COLO829 (cell line): Measurements from ENCODE around the gene SEC14L2.
A peak's percentile ranks its signal among the peaks of the same experiment; 100 is the strongest.
"Not testable (repeated sequence)": the region's sequence is repeated elsewhere in the genome, so short reads cannot be mapped to it uniquely, and the experiment has no call there.

ENCODE experiments used
- DNase-seq: peaks from one replicate; pipeline ENCODE4 v3.0.0; 2012; ENCODE audit warnings: low spot score

SEC14L2 gene

DNA sequence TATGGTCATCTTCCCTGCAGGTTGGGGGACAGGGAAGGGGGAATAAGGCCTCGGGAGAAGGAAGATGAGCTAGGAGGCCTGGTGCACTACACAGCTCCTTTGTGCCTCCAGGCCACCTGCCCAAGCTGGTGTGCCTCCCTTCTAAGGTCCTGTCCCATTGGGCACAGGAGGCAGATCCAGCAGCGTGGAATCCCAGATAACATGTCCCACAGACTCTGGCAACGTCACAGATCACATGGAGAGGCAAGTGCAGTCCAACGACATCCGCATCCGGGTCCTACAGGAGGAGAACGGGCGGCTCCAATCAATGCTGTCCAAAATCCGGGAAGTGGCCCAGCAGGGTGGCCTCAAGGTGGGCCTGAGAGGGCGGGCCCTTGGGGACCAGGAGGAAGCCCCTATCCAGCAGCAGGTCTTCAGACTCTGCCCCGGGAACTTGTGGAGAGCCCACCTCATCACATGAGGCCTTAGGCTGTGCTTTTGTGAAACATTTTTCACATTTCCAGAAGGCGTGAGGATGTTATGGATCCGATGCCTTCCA, 21.4 kb upstream of the SEC14L2 start:
- DNase-seq: no peak

- no peak for DNase-seq
Measured at GRCh38 chr22:30380011-30380410, 16.8 kb upstream of the SEC14L2 start.

- DNase-seq: no peak
Measured at GRCh38 chr22:30381264-30381663, 15.6 kb upstream of the SEC14L2 start.

- no peak for DNase-seq
Measured at GRCh38 chr22:30382340-30382739, 14.5 kb upstream of the SEC14L2 start.

DNA sequence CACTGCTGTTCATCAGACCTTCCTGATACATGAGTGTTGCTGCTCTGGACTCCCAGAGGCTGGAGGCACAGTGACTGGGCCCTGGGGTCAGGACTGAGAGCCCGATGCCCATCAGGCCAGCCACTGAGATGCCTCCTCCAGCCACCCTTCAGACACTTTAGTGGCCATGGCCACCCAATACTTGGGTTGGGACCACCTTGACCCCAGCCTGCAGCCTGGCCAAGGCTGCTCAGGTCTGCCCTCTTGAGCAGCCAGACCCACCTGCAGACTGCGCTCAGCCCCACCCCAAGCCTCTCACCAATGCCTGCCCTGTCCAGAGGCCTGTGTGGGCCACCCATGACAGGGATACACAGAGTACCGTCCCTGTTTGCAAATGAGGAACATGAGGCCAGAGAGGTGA, 13.8 kb upstream of the SEC14L2 start:
- DNase-seq: no peak

GRCh38 chr22:30385942-30386341, 10.9 kb upstream of the SEC14L2 start:
- DNase-seq: no peak

DNA sequence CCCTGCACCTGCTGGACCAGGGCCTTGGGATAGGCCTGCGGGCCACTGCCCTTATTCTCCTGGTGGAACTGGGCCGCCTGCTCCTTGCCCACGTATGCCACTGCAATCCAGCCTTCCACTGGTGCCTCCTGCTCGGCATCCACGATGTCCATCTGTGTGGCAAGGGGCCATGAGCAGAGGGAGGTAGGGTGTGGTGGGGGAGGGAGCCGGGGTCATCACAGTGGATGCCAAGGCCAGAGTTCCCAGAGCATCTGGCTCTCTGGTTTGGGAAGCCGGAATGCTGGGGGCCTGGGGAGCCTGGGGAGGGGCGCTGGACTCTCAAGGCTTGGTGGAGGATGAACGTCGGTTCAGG, 10.2 kb upstream of the SEC14L2 start:
- DNase-seq: no peak

GRCh38 chr22:30386960-30387827, 9.6 kb upstream of the SEC14L2 start, which contains the start of gene RNF215:
Gene RNF215 (minus strand): TSS chr22:30387411. CDS start chr22:30387313, 98 bp downstream.
- peak; percentile 89 for DNase-seq

DNA sequence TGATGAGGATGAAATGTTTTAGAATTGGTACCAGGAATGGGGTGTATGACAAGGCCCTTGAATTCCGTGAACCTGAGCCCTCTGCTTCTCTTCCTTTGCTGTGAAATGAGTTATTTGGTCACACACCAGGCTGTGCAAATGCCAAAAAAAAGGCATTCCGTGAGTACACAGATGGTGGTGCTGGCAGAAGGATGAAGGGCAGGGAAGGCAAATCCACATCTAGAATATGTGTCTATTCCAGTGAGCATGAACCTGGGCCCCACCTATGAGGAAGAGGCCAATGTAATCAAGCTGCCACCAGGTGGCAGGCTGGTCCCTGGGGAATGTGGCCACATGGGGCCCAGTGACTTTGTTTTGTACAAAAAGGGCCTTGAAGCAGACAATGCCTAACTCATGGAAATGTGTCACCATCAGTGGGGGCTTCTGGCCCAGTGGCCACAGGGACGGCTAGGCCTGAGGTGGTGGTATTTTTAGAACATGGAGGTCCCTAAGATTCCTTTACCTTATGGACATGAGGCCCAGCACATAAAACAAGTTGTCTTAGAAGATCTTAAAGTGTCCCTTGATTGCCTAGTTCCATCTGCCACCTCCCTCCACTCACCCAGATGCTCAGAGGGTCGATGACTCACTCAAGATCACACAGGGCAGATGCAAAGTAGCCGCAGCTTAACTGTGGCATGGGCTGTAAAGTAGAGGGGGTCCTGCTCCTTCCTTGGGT, 5.7 kb upstream of the SEC14L2 start:
- peak; percentile 68 for DNase-seq

DNA sequence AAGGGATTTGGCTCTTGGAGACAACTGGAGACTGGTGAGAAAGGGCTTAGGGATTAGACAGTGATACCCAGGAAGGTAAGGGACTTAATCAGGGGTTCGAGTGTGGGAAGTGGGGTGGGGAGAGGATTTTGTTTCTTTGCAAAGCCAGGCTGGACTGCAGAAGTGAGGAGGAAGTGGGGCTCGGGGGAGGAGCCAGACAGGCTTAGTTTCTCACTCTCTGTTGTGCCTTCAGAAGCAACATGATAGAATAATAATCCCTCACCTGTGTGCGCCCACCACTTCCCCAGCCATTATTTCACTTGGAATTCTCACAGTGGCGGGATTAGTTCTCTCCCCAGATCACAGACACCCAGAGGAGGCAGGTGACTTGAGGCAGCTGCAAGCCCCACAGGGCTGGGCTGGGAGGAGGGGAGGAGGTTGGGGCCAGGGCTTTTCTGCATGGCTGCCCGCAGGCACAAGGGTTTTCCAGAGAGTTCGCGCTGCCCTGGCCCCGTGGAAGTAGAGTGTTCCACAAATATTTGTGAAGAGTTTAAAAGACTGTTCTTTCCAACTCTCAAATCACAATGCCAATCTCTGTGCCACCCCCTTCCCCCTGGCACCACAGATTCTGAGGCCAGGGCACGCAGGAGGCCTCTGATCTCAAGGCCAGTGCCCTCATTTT, 4.0 kb upstream of the SEC14L2 start:
- DNase-seq: no peak

DNA sequence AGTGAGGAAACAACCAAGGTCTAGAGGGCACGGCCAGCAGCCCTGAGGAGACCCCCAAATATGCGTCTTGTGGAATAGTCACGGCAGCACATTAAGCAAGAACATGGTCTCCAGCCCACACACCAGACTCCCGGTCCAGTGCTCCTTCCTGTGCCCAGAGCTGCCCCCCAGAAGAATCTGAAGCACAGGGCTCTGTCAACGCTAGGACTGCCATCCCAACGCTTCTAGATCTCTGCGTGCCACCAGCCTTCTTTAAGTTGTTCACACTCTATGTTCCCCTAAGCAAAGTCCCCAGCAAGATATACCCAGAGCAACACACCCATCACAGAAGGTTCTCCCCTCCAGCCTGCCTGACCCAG, 3.5 kb upstream of the SEC14L2 start:
- no peak for DNase-seq

GRCh38 chr22:30393885-30394284, 2.9 kb upstream of the SEC14L2 start:
- no peak for DNase-seq

- no peak for DNase-seq
Measured at GRCh38 chr22:30397656-30398635, 1.1 kb downstream of the SEC14L2 start.

GRCh38 chr22:30398685-30399680, 2.2 kb downstream of the SEC14L2 start:
- no peak for DNase-seq

DNA sequence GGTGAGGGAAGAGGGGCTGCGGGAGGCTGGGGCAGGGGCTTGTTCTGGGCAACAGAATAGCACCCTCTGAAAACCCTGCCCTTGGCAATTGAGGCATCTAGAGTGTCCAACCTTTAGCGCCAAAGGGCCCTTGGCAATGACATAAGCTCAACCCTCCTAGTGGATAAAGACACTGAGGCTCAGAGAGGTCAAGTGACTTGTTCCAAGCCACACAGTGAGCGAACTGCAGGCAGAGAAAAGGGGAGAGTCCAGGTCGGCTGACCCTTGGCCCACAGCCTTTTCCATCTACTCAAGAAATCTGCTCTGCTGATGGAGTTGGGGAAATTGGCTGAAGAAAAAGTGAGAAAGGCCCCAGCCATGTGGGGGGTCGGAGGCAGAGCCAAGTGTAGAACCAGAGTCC, 2.9 kb downstream of the SEC14L2 start:
- DNase-seq: no peak

DNA sequence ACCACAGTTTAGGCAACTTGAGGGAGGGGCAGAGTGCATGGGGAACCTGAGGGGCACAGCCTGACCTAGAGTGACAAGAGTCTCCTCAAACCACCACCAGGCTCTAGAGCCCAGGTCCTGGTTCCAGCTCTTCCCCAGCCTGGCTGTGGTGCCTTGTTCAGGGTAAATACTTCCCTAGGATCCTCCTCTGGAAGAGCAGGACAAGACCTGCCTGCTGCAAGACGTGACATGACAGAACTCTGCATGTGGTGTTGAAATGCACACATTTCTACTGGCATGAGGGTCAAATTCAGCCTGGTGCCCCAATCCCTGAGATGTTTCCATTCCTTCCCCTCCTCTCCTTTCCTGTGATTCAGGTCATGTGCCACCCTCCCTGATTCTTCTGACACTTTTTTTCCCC, 3.3 kb downstream of the SEC14L2 start:
- DNase-seq: no peak

GRCh38 chr22:30401024-30401423, 4.2 kb downstream of the SEC14L2 start:
- not testable (repeated sequence) for DNase-seq

DNA sequence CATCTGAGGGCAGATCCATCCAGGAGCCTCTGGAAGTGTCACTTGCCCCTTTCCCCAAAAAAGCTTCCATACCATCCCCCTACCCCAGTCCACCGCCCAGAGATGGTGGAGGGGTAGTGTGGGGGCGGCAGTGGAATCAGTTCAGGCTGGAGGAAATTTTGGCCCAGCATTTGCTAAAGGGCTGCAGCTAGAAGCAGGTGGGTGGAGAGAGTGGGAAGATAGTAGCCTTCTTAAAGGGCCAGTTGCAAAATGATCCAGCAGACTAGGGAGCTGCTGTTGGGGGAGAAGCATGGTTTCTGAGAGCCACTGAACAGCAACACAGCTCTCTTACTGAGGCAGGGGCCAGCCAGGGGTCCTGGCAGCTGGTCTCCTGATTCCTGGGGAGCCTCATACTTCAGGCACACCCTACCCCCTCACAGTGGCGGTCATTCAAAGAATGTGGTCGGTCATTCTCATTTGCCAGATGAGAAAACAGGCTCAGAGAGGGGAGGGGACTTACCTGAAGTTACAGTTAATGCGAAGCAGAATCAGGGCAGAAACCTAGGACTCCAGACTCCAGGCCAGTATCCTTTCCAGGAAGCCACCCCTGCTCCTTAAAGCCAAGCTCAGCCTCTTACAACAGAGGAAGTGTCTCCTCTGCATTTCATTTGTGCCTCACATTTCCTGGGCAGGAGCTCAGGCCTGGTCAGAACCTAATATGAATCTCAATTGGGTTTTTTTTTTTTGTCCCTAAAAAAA, 5.4 kb downstream of the SEC14L2 start:
- DNase-seq: no peak

DNA sequence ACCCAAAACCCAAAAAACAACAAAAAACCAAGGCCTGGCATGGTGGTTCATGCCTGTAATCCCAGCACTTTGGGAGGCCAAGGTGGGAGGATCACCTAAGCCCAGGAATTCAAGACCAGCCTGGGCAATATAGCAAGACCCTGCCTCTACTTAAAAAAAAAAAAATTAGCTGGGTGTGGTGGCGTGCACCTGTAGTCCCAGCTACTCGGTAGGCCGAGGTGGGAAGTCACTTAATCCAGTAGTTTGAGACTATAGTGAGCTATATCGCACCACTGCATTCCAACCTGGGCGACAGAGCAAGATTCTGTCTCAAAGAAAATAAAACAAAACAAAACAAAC, 5.9 kb downstream of the SEC14L2 start:
- DNase-seq: not testable (repeated sequence)

DNA sequence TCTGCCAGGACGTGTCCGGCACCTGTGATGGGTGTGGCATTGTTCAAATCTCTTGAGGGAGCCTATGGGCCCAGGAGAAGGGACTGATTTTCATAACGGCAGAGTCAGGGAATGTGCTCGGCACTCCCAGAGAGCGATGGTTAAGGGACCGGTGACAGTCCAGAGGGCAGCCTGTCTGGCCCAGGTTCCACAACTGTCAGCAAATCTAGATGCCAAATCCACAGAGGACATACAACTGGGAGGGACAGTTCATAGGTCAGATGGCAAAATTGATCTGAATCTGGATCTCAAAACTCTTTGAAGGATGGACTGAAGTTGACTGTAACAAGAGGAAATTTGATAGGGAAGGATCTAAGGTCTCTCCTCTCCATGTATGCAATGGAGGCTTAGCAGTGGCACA, 7.5 kb downstream of the SEC14L2 start:
- no peak for DNase-seq
